Cardiac muscle cell (in vitro differentiated cells and primary cell): Measurements from ENCODE around the gene RCSD1. TPM values are rescaled to one million over a fixed set of nuclear protein-coding genes. Genes with fewer than 3 reads are reported as not detected.

Experiments used
- DNase-seq, 2 donors: peaks; one replicate each; pipeline versions ENCODE4 v3.0.0 to v3.0.0-alpha.2; 2010 to 2017; ENCODE audit warnings: low read depth in 1 of 2, low spot score in 1 of 2
- H3K27ac ChIP-seq: fragments of 200-600 bp; sonication (generic); 2 replicates; pipeline ENCODE4 v1.5.1; 2016
- H3K27me3 ChIP-seq: fragments of 200-600 bp; sonication (generic); 2 replicates; pipeline ENCODE4 v1.6.0; 2016; ENCODE audit warnings: control low read depth
- H3K36me3 ChIP-seq: fragments of 200-600 bp; sonication (generic); 2 replicates; pipeline ENCODE4 v1.5.1; 2016; ENCODE audit warnings: control low read depth
- H3K4me1 ChIP-seq: fragments of 200-600 bp; sonication (generic); 2 replicates; pipeline ENCODE4 v1.8.1; 2017; ENCODE audit warnings: low read depth, mild to moderate bottlenecking, mixed run types
- H3K4me3 ChIP-seq: fragments of 200-600 bp; sonication (generic); 2 replicates; pipeline ENCODE4 v1.5.1; 2016; ENCODE audit warnings: mild to moderate bottlenecking
- H3K9me3 ChIP-seq: fragments of 200-600 bp; sonication (generic); 2 replicates; pipeline ENCODE4 v1.5.1; 2017; ENCODE audit warnings: low read depth, mild to moderate bottlenecking, control low read depth
- polyA plus RNA-seq: library from polyadenylated mRNA; unstranded; fragments of >200 nt; fragmentation: Nextera tagmentation; extraction: Ambion mirVana; gene quantifications from 2 replicates; pipeline ENCODE4 v1.2.1, GENCODE V29; 2016
- total RNA-seq: library from RNA; depleted of rRNA; stranded (reverse); fragments of >200 nt; gene quantifications from 2 replicates; pipeline ENCODE4 v1.2.3, GENCODE V29; 2016
- TF ChIP-seq, protein P1 (sequence below): IDR thresholded peaks from 2 replicates; pipeline ENCODE4 v1.5.1; 2012; ENCODE audit warnings: low read depth, mild to moderate bottlenecking, low read length

RCSD1 gene
- total and polyA plus RNA-seq, 2 experiments from 2014 or later: 77.3 to 317 TPM

DNA sequence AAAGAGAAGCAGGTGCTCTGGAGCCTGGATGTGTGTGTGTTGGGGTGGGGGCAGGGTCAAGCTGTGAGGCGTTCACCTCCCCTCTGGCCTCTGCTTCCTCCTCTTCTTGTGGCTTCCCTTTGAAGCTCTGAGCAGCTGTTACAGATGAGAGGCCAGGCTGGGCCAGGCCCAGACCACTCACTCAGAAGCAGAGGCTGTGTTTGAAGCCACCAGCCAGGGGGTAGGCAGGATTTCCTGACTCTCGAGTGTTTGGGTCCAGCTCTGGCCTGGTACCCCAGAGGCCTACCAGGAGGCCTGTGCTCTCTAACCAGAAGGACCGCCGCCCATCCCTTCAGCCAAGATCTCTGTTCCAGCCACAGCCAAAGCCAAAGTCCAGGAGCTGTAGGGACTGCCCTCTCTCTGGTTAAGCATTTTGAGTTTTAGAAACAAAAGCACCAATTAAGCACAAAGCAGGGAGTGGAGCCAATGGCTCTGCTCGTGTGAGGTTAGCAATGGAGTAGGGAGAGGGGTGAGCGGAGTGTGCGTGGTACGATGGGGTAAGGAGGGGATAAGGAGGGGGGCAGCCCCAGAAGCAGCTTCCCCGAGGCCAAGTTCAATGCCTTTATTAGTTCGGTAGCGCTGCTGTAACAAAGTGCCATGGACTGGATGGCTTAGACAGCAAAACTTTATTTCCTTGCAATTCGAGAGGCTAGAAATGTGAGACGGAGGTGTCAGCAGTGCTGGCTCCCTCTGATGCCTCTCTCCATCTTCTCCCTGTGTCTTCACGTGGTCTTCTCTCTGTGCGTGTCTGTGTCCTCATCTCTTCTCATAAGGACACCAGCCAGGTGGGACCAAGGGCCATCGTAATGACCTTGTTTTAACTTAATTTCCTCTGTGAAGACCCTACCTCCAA is 20.5 kb downstream of the RCSD1 start:
- no peak for DNase-seq
- H3K27me3 ChIP-seq: no peaks in the 10 kb centered on the region
- TF ChIP-seq, protein P1, sequence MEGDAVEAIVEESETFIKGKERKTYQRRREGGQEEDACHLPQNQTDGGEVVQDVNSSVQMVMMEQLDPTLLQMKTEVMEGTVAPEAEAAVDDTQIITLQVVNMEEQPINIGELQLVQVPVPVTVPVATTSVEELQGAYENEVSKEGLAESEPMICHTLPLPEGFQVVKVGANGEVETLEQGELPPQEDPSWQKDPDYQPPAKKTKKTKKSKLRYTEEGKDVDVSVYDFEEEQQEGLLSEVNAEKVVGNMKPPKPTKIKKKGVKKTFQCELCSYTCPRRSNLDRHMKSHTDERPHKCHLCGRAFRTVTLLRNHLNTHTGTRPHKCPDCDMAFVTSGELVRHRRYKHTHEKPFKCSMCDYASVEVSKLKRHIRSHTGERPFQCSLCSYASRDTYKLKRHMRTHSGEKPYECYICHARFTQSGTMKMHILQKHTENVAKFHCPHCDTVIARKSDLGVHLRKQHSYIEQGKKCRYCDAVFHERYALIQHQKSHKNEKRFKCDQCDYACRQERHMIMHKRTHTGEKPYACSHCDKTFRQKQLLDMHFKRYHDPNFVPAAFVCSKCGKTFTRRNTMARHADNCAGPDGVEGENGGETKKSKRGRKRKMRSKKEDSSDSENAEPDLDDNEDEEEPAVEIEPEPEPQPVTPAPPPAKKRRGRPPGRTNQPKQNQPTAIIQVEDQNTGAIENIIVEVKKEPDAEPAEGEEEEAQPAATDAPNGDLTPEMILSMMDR: no peak
- peak overlapping the region; percentile 83 for H3K27ac ChIP-seq
- no peaks in the 10 kb centered on the region for H3K36me3 ChIP-seq
- H3K4me1 ChIP-seq: peaks cover 55% of the 10 kb centered on the region
- no peak overlapping the region for H3K4me3 ChIP-seq
- H3K9me3 ChIP-seq: no peaks in the 10 kb centered on the region

DNA sequence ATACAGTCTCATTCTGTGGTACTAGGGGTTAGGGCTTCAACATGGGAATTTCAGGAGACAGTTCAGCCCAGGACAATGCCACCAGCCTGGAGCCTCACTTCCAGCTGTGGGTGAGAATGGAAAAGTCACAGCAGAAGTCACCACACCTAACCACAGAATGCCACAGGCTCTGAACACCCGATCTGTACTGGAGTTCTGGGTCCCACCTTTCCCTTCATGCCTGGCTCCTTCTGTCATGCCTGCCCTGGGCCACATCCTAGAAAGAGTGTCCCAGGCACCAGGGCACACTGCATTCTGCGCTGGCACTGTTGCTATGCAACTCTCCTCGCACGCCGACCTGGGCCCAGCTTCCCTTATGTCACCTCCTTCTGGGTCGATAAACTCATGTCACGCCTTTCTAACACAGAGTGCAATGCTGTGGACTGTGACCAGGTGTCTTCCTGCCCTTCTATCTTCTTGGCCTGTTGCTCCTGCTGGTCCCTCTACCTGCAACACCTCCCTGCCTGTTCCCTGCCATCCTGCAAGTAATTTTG is 21.2 kb downstream of the RCSD1 start:
- Histone ChIP-seq H3K9me3 (no peaks in the 10 kb centered on the region), H3K27ac (peak overlapping the region; percentile 83), H3K36me3 (no peaks in the 10 kb centered on the region), H3K4me3 (no peak overlapping the region), H3K27me3 (no peaks in the 10 kb centered on the region), H3K4me1 (peaks cover 62% of the 10 kb centered on the region)
- TF ChIP-seq, protein P1: no peak
- DNase-seq: no peak

DNA sequence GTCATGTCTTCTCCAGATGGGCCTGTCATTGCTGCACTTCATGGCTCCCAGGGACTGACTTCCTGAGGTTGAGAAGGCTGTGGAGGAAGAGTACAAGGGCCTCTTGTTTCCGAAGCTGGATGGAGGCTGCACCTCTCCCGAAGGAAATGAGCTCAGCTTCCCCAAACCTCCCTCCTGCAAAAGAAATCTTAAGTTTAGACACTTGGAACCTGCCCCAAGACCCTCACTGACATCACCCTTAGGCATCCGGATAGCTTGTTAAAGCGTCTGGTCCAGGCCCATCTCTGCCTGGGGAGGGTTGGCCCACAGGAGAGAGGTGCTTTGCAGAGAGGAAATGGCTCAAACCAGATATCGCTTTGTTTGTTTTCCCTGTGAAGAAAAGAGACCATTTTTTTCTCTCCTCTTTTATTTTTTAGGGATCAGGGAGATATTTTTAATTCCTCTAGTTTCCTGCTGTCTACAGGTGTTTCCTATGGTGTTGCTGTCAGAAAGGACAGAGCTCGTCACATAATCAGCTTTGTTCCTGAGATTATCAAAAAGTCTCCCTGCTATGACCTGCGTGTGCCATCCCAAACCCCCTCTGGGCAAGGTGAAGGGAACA is 25.0 kb downstream of the RCSD1 start:
- DNase-seq: peak in 1 of 2 donors; percentile 32
- Histone ChIP-seq H3K4me3 (no peak overlapping the region), H3K27me3 (no peaks in the 10 kb centered on the region), H3K4me1 (peaks cover 77% of the 10 kb centered on the region), H3K27ac (peak overlapping the region; percentile 83), H3K9me3 (no peaks in the 10 kb centered on the region), H3K36me3 (no peaks in the 10 kb centered on the region)
- TF ChIP-seq, protein P1: no peak

GRCh38 chr1:167656657-167657056 is 26.6 kb downstream of the RCSD1 start:
- no peaks in the 10 kb centered on the region for H3K9me3 ChIP-seq
- H3K4me1 ChIP-seq: peaks cover 86% of the 10 kb centered on the region
- TF ChIP-seq, protein P1: no peak
- H3K27me3 ChIP-seq: no peaks in the 10 kb centered on the region
- no peaks in the 10 kb centered on the region for H3K36me3 ChIP-seq
- H3K4me3 ChIP-seq: no peak overlapping the region
- DNase-seq: no peak
- H3K27ac ChIP-seq: peak overlapping the region; percentile 83

DNA sequence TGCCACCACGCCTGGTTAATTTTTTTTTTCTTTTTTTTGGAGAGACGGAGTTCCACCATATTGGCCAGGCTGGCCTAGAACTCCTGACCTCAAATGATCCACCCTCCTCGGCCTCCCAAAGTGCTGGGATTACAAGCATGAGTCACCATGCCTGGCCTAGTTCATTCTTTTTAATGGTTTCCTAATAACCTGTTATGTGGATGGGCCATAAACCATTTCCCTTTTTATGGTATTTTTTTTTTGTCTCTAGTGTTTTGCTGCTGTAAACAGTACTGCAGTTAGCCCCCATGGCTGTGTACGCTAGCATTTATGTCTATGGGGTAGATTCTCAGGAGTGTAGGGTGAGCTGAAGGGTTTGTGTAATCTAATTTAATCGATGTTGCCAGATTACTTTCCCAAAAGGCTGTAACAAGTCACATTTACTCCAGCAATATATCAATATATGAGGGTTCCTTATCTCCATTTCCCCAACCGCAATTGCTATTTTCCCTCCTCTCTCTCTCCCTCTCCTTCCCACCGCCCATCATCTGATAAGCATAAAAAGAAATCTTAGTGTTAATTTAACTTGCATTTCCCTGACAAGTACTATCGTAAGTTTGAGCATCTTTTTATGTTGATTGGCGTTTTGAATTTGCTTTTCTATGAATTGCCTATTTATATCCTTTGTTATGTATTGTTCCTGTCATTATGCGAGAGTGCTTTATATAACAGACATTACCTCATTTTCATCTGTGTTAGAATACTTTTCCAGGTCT is 28.7 kb downstream of the RCSD1 start:
- no peaks in the 10 kb centered on the region for H3K9me3 ChIP-seq
- TF ChIP-seq, protein P1: no peak
- no peak for DNase-seq
- H3K4me1 ChIP-seq: peaks cover 88% of the 10 kb centered on the region
- no peaks in the 10 kb centered on the region for H3K36me3 ChIP-seq
- no peak overlapping the region for H3K4me3 ChIP-seq
- H3K27me3 ChIP-seq: no peaks in the 10 kb centered on the region
- H3K27ac ChIP-seq: peak overlapping the region; percentile 90
